K562 (cell line): ENCODE data around the gene TMEM242. TPM values are rescaled to one million over a fixed set of nuclear protein-coding genes. Genes with fewer than 3 reads are reported as not detected.
A peak's percentile ranks its signal among the peaks of the same experiment; 100 is the strongest.

Experiments
- ATAC-seq: fragments of 200-7000 bp; cut with Tn5 transposase; 3 replicates; pipeline ENCODE4 v1.9.1; 2020; ENCODE audit warnings: moderate library complexity
- BruUV-seq: library from RNA; stranded (reverse); fragments of 400-500 nt; replicated peaks from 2 replicates; lab custom pipeline; 2021; lab: Mats Ljungman, UMichigan
- CTCF ChIA-PET: fragments of 300-600 bp; formaldehyde crosslinking; extraction: SDS; loops from one replicate; lab custom pipeline; 2021; ENCODE audit warnings: low intra/inter-chr PET ratio; lab: Yijun Ruan, JAX
- POLR2A ChIA-PET: fragments of 300-600, 350-650 bp; sonication (Branson Sonifier 250); formaldehyde crosslinking; extraction: SDS; loops from one replicate; lab custom pipeline; 2021; ENCODE audit warnings: antibody characterized with exemption, inconsistent platforms; lab: Yijun Ruan, JAX
- DNase-seq, 4 experiments: peaks; one replicate each; pipeline versions ENCODE4 v3.0.0 to v3.0.0-alpha.2; 2011 to 2018; ENCODE audit warnings: low spot score in 3 of 4, mixed read lengths in 3 of 4; ENCODE audit errors: extremely low read depth in 1 of 4
- FAIRE-seq: peaks from 2 replicates; lab custom pipeline; 2011; peaks lifted over from hg19 to GRCh38; lab: Jason Lieb, UNC
- H2AFZ ChIP-seq: 2 replicates; pipeline ENCODE4 v1.6.0; 2011; ENCODE audit warnings: low read depth, low read length, control low read depth, inconsistent platforms
- H3K27ac ChIP-seq: fragments of 200-600 bp; 3 replicates; pipeline ENCODE4 v1.8.0; 2011; ENCODE audit warnings: low read depth, mild to moderate bottlenecking, control low read depth, inconsistent platforms, low read length, moderate library complexity, mixed read lengths; ENCODE audit errors: extremely low read depth
- H3K27me3 ChIP-seq, 2 experiments: fragments of 300-600 bp in 1 of 2; 2 replicates in 1 of 2; 3 replicates in 1 of 2; pipeline versions ENCODE4 v1.6.0 to v1.8.0; 2011; ENCODE audit warnings: inconsistent platforms in 2 of 2, low read length in 2 of 2, mild to moderate bottlenecking in 1 of 2, mixed read lengths in 1 of 2, moderate library complexity in 1 of 2; ENCODE audit not compliant: control insufficient read depth in 2 of 2, insufficient read depth in 2 of 2
- H3K36me3 ChIP-seq: fragments of 300-600 bp; 3 replicates; pipeline ENCODE4 v1.8.0; 2011; ENCODE audit warnings: mild to moderate bottlenecking, low read length, inconsistent platforms; ENCODE audit not compliant: control insufficient read depth, insufficient read depth
- H3K4me1 ChIP-seq, 2 experiments: fragments of 200-600 bp in 1 of 2; replicated peaks in 1 of 2; 2 replicates in 1 of 2; 3 replicates in 1 of 2; pipeline versions ENCODE4 v1.5.1 to v1.8.0; 2011; ENCODE audit warnings: inconsistent platforms in 2 of 2, low read length in 2 of 2, mild to moderate bottlenecking in 1 of 2, mixed read lengths in 1 of 2, moderate library complexity in 1 of 2; ENCODE audit not compliant: control insufficient read depth in 2 of 2, insufficient read depth in 2 of 2
- H3K4me2 ChIP-seq: 2 replicates; pipeline ENCODE4 v1.6.1; 2011; ENCODE audit warnings: low read length, control low read depth, inconsistent platforms, mixed read lengths; ENCODE audit not compliant: insufficient read depth
- H3K4me3 ChIP-seq: fragments of 200-600 bp; sonication (generic), shearing (Covaris generic); 2 replicates; pipeline ENCODE4 v1.5.1; 2016; ENCODE audit warnings: control low read depth, inconsistent platforms
- H3K79me2 ChIP-seq: fragments of 200-600 bp; 3 replicates; pipeline ENCODE4 v1.8.0; 2011; ENCODE audit warnings: low read length, inconsistent platforms; ENCODE audit not compliant: control insufficient read depth, insufficient read depth
- H3K9ac ChIP-seq, 2 experiments: 2 replicates each; pipeline versions ENCODE4 v1.6.0 to v1.6.1; 2011; ENCODE audit warnings: low read depth in 2 of 2, low read length in 2 of 2, control low read depth in 1 of 2, inconsistent platforms in 1 of 2, mild to moderate bottlenecking in 1 of 2, mixed read lengths in 1 of 2; ENCODE audit not compliant: insufficient read depth in 1 of 2
- H3K9me1 ChIP-seq: one replicate; pipeline ENCODE4 v1.6.0; 2011; ENCODE audit warnings: inconsistent platforms, mild to moderate bottlenecking, low read length, moderate library complexity; ENCODE audit not compliant: control insufficient read depth, insufficient read depth
- H3K9me3 ChIP-seq: replicated peaks from 2 replicates; pipeline ENCODE4 v1.5.1; 2011; ENCODE audit warnings: low read depth, low read length, inconsistent platforms; ENCODE audit not compliant: control insufficient read depth, insufficient read depth
- H4K20me1 ChIP-seq: replicated peaks from 2 replicates; pipeline ENCODE4 v1.6.1; 2011; ENCODE audit warnings: low read length, inconsistent platforms, mixed read lengths; ENCODE audit not compliant: control insufficient read depth, insufficient read depth
- HOXB6 ChIP-seq: fragments of 250-450 bp; sonication (Bioruptor Pico); IDR thresholded peaks from 2 replicates; pipeline ENCODE4 v1.5.1; 2022; ENCODE audit warnings: mild to moderate bottlenecking, borderline replicate concordance
- SAFB ChIP-seq: fragments of 200-400 bp; formaldehyde crosslinking; IDR thresholded peaks from 2 replicates; pipeline ENCODE4 v1.6.1; 2017; ENCODE audit warnings: low read depth, low read length, borderline replicate concordance
- SNIP1 ChIP-seq: fragments of 450-650 bp; IDR thresholded peaks from 2 replicates; pipeline ENCODE4 v1.7.1; 2017; ENCODE audit warnings: low read depth, mild to moderate bottlenecking
- WGBS: fragments of 100-300 bp; shearing (Covaris generic); methylation state at CpG from one replicate; pipeline ENCODE4 v1.1.6; 2016; ENCODE audit warnings: low coverage, mixed read lengths; ENCODE audit not compliant: insufficient coverage; ENCODE audit errors: missing lambda C conversion rate; 5-methylcytosine and 5-hydroxymethylcytosine counted together
- in situ Hi-C: fragments of 300-500 bp; cut with MboI; formaldehyde crosslinking; loops from 4 replicates; pipeline ENCODE4 v1.15.0; 2018; ENCODE audit warnings: inconsistent platforms, mixed read lengths
- intact Hi-C: fragments of 100-400 bp; cut with micrococcal nuclease; formaldehyde crosslinking; loops from 2 replicates; pipeline ENCODE4 v1.14.2; 2022
- polyA plus RNA-seq, 8 experiments: library from polyadenylated mRNA; depleted of rRNA in 4 of 8; stranded (reverse) in 5 of 8; unstranded in 3 of 8; fragments of >200 nt; fragmentation: Nextera tagmentation in 2 of 8; fragmentation: Illumina TruSeq in 1 of 8; extraction: Ambion mirVana in 2 of 8; extraction: Trizol in 1 of 8; gene quantifications; 2 replicates each; pipeline versions ENCODE4 v1.2.1 to v1.2.3, GENCODE V29; 2011 to 2014; ENCODE audit warnings: inconsistent platforms in 1 of 8, missing spikeins in 1 of 8
- total RNA-seq, 7 experiments: library from RNA; depleted of rRNA in 6 of 7; stranded (reverse); fragments of >200 nt in 6 of 7; fragmentation: Illumina TruSeq in 2 of 7; extraction: Trizol in 2 of 7; gene quantifications; 2 replicates each; pipeline versions ENCODE4 v1.2.1 to v1.2.3, GENCODE V29; 2011 to 2021; ENCODE audit warnings: low replicate concordance in 1 of 7
- TF ChIP-seq, protein P1 (sequence below): fragments of 450-650 bp; IDR thresholded peaks from 2 replicates; pipeline ENCODE4 v1.6.1; 2018; ENCODE audit not compliant: partially characterized antibody

TMEM242 gene
- total and polyA plus RNA-seq, 9 of the 15 experiments (the other 6 are each of a cell fraction or from before 2014, with no cell fraction given) = 9.5 to 35.3 (median 16.5) TPM

DNA sequence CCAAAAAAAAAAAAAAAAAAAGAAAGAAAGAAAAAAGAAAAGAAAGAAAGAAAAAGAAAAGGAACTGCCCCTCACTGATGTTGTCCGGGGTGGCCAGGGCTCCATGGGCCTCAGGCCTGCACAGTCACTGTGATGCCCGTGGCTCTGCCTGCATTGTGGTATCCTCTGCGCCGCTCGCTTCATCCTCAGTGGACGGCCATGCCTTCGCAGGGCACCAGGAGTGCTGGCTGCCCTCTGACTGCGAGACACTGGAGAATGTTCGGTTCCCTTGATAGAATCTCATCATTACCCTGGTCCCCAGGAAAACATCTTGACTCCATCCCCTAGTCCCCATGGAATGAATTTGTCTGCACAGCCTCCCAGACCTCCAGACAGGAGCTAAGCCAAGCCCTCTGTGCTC is 61.7 kb downstream of the TMEM242 start:
- Histone ChIP-seq H3K9ac (no peak overlapping the region), H3K27ac (no peak overlapping the region)
- TF ChIP-seq, protein P1, sequence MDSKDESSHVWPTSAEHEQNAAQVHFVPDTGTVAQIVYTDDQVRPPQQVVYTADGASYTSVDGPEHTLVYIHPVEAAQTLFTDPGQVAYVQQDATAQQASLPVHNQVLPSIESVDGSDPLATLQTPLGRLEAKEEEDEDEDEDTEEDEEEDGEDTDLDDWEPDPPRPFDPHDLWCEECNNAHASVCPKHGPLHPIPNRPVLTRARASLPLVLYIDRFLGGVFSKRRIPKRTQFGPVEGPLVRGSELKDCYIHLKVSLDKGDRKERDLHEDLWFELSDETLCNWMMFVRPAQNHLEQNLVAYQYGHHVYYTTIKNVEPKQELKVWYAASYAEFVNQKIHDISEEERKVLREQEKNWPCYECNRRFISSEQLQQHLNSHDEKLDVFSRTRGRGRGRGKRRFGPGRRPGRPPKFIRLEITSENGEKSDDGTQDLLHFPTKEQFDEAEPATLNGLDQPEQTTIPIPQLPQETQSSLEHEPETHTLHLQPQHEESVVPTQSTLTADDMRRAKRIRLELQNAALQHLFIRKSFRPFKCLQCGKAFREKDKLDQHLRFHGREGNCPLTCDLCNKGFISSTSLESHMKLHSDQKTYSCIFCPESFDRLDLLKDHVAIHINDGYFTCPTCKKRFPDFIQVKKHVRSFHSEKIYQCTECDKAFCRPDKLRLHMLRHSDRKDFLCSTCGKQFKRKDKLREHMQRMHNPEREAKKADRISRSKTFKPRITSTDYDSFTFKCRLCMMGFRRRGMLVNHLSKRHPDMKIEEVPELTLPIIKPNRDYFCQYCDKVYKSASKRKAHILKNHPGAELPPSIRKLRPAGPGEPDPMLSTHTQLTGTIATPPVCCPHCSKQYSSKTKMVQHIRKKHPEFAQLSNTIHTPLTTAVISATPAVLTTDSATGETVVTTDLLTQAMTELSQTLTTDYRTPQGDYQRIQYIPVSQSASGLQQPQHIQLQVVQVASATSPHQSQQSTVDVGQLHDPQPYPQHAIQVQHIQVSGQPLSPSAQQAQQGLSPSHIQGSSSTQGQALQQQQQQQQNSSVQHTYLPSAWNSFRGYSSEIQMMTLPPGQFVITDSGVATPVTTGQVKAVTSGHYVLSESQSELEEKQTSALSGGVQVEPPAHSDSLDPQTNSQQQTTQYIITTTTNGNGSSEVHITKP = peak; percentile 85
- TF ChIP-seq SNIP1 (no peak), SAFB (no peak), HOXB6 (CRISPR knock-in tag) (no peak)
- TF ChIP-seq, all 486 proteins: peak for 1
- WGBS = 25% methylated on average over 9 of the region's 9 CpGs
- ATAC-seq (no peak), FAIRE-seq (no peak), DNase-seq (no peak)
- Histone ChIP-seq H3K4me1 (peaks cover 0 to 7% of the 10 kb centered on the region in 2 experiments; a peak in 1 of 5 replicates), H3K4me3 (no peak overlapping the region), H2AFZ (no peak overlapping the region), H3K36me3 (no peaks in the 10 kb centered on the region), H3K4me2 (no peak overlapping the region), H3K27me3 (peaks cover 43 to 71% of the 10 kb centered on the region in 2 experiments), H3K9me1 (no peaks in the 10 kb centered on the region), H3K9me3 (no peaks in the 10 kb centered on the region), H4K20me1 (no peaks in the 10 kb centered on the region), H3K79me2 (no peaks in the 10 kb centered on the region)
- CTCF ChIA-PET = no interaction called here
- intact Hi-C loops = no loop called here
- BruUV-seq = no TSS peak
- in situ Hi-C loops = no loop called here
- POLR2A ChIA-PET = no interaction called here
